GM18951 (cell line): ENCODE data around the gene NFYC.

Experiments used
- POLR2A ChIP-seq: IDR thresholded peaks from 4 replicates; pipeline ENCODE4 v1.6.1; 2011; ENCODE audit warnings: mild to moderate bottlenecking; ENCODE audit not compliant: insufficient read length, insufficient read depth; ENCODE audit errors: extremely low read depth
- in situ Hi-C: fragments of 300-500 bp; cut with MboI; formaldehyde crosslinking; loops from one replicate; pipeline ENCODE4 v1.12.0; 2022; ENCODE audit warnings: low sequenced_read_pairs, mixed read lengths, inconsistent platforms; ENCODE audit not compliant: unreplicated experiment

The NFYC gene

GRCh38 chr1:40756523-40756922 lies 65.0 kb downstream of the NFYC start:
- no peak for TF ChIP-seq POLR2A
- in situ Hi-C loops, result no loop called here

DNA sequence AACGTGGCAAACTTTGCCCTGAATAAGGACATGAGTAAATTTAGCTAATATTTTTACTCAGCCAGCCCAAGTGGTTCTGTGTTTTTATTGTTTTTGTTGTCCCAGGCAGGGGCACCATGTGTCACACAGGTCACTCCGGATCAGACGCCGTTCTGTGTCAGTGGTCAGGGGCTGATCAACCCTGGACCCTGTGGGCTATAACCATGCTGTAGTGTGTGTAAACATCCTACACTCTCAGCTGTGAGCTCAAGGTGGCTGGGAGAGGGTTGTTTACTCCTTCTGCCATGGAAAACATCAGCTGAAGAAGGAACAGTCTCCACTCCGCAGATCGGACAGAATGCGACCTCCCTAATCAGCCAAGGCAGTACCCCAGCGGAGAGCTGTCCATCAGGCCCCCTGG lies 65.6 kb downstream of the NFYC start:
- in situ Hi-C loops, result no loop called here
- no peak for TF ChIP-seq POLR2A

- TF ChIP-seq POLR2A, result no peak
- in situ Hi-C loops, result no loop called here
Measured at GRCh38 chr1:40758004-40758403, 66.5 kb downstream of the NFYC start.

GRCh38 chr1:40758578-40759343 lies 67.3 kb downstream of the NFYC start:
- in situ Hi-C loops, result no loop called here
- TF ChIP-seq POLR2A, result no peak

DNA sequence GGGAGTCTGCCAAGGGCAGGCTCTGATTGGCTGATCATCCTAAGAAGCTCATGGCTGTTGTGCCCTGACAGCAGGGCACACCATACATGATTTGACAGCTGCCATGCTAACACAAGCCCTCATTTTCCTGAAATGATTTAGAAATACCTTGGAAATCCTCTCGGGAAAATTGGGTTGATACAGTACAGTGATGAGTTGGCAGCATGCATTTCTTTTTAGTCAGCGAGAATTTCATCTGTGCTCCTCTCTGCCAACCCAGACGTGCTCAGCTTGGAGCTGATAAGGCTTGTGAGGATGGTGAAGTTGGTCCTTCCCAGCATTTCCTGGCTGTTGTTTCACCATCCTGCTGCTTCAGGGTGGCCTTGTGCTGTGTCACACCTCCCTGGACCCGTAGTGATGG lies 69.5 kb downstream of the NFYC start:
- no peak for TF ChIP-seq POLR2A
- in situ Hi-C loops, result no loop called here

GRCh38 chr1:40762144-40762923 lies 70.8 kb downstream of the NFYC start:
- in situ Hi-C loops, result no loop called here
- no peak for TF ChIP-seq POLR2A

DNA sequence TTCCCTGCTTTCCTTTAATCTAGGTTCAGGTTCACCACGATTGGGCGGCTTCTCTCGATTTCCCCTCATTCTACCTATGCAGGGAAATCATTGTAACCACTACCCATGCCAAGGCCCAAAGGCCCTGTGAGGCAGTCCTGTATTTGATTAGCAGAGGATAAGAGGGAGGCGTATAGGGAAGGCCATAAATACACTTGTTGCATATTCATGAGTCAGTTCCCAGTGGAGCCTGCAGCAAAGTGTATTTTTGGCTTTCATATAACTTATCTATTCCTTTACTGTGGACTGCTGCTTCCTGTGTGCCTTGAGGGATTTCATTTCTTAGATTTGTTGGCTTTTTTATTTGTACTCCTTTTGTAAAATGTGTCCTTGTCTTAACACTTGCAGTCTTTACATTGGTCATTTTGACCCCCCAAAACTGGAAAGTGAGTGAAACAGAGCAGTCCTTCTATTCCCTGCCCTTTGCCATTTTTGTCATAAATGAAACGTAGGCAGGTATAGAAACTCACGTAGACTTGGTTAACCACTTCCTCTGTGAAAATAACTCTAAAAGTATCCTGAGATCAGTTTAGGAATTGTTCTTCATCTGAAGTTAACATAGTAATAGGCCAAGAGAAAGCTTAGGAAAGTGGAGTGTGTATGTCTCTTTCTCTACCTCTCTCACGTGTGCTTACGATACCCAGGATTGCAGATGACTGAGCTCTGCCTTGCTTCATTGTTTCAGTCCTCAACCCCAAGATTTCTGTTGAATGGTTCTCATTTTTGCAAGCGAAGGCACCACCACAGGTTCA lies 72.4 kb downstream of the NFYC start:
- in situ Hi-C loops, result no loop called here
- no peak for TF ChIP-seq POLR2A

- TF ChIP-seq POLR2A, result no peak
- in situ Hi-C loops, result no loop called here
Measured at GRCh38 chr1:40764981-40765380, 73.5 kb downstream of the NFYC start.

GRCh38 chr1:40766017-40766416 lies 74.5 kb downstream of the NFYC start:
- no peak for TF ChIP-seq POLR2A
- in situ Hi-C loops, result no loop called here

DNA sequence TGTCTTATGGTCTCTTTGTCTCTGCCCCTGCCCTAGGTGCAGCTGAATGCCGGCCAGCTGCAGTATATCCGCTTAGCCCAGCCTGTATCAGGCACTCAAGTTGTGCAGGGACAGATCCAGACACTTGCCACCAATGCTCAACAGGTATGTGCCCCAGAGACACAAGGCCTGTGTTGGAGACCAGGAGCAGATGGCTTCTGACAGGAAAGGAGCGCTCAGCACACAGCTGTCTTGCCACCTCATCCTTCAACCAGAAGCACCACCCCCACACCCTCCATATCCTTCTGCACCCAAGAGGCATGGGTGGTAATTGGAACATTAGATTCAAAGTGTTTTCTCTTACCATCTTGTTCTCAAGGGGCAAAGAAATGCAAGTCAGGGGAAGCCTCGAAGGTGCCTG lies 75.1 kb downstream of the NFYC start:
- no peak for TF ChIP-seq POLR2A
- in situ Hi-C loops, result no loop called here

GRCh38 chr1:40768146-40768990 lies 76.9 kb downstream of the NFYC start:
- no peak for TF ChIP-seq POLR2A
- in situ Hi-C loops, result no loop called here

DNA sequence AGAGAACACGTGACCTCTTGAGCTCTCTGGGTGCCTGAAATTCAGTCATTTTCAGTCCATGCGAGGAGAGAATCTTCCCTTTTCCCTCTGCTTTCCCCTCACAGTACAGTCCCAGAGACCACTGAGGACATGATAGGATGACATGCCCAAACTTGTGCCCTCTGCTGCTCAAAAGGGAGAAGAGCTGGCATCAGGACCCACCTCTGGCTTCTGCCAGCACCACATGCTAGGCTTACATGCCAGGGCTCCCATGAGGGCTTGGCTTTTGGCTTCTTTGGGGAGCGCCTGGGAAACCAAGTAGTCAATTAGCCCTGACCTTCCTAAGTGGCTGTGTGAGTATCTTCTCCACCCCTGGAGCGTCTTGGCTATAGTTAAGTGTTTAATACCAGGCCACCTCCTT lies 78.3 kb downstream of the NFYC start:
- in situ Hi-C loops, result loop anchor here (10.0 kb wide), 1 partner anchor 75 kb away; no protein-coding TSS in a partner anchor
- no peak for TF ChIP-seq POLR2A

GRCh38 chr1:40770296-40771070 lies 79.0 kb downstream of the NFYC start:
- in situ Hi-C loops, result loop anchor here (10.0 kb wide), 1 partner anchor 74 kb away; no protein-coding TSS in a partner anchor

More at GRCh38 chr1:40770296-40771070, 79.0 kb downstream of the NFYC start:
- no peak for TF ChIP-seq POLR2A
